Parathyroid adenoma (tissue), 2 donors: ENCODE data around the gene CARD9.

ENCODE experiments used
- H2AFZ ChIP-seq: fragments of 300-600 bp; sonication (generic); one replicate; pipeline ENCODE4 v1.7.0; 2017; ENCODE audit warnings: antibody characterized with exemption, mild to moderate bottlenecking
- H3K27ac ChIP-seq: fragments of 300-600 bp; sonication (generic); one replicate; pipeline ENCODE4 v1.7.0; 2017
- H3K27me3 ChIP-seq: fragments of 300-600 bp; sonication (generic); one replicate; pipeline ENCODE4 v1.7.0; 2017; ENCODE audit warnings: low read length; ENCODE audit not compliant: control insufficient read depth, insufficient read depth
- H3K36me3 ChIP-seq: fragments of 300-600 bp; sonication (generic); one replicate; pipeline ENCODE4 v1.7.0; 2017; ENCODE audit warnings: low read length; ENCODE audit not compliant: control insufficient read depth, insufficient read depth
- H3K4me1 ChIP-seq: fragments of 300-600 bp; sonication (generic); one replicate; pipeline ENCODE4 v1.7.0; 2017; ENCODE audit warnings: control low read depth
- H3K4me2 ChIP-seq: fragments of 300-600 bp; sonication (generic); one replicate; pipeline ENCODE4 v1.7.0; 2017; ENCODE audit warnings: low read length
- H3K4me3 ChIP-seq: fragments of 300-600 bp; sonication (generic); one replicate; pipeline ENCODE4 v1.7.0; 2017; ENCODE audit warnings: low read depth, low read length
- H3K79me2 ChIP-seq: fragments of 300-600 bp; sonication (generic); one replicate; pipeline ENCODE4 v1.7.0; 2017; ENCODE audit warnings: control low read depth
- H3K9ac ChIP-seq: fragments of 300-600 bp; sonication (generic); one replicate; pipeline ENCODE4 v1.7.0; 2017; ENCODE audit warnings: mild to moderate bottlenecking
- H3K9me3 ChIP-seq: fragments of 300-600 bp; sonication (generic); one replicate; pipeline ENCODE4 v1.7.0; 2017; ENCODE audit warnings: low read length; ENCODE audit not compliant: control insufficient read depth
- TF ChIP-seq, protein P1 (sequence below): fragments of 300-600 bp; sonication (generic); IDR thresholded peaks from one replicate; pipeline ENCODE4 v1.7.0; 2017; ENCODE audit warnings: antibody characterized with exemption, mild to moderate bottlenecking
- donor health status: primary hyperparathyroidism.

The CARD9 gene

DNA sequence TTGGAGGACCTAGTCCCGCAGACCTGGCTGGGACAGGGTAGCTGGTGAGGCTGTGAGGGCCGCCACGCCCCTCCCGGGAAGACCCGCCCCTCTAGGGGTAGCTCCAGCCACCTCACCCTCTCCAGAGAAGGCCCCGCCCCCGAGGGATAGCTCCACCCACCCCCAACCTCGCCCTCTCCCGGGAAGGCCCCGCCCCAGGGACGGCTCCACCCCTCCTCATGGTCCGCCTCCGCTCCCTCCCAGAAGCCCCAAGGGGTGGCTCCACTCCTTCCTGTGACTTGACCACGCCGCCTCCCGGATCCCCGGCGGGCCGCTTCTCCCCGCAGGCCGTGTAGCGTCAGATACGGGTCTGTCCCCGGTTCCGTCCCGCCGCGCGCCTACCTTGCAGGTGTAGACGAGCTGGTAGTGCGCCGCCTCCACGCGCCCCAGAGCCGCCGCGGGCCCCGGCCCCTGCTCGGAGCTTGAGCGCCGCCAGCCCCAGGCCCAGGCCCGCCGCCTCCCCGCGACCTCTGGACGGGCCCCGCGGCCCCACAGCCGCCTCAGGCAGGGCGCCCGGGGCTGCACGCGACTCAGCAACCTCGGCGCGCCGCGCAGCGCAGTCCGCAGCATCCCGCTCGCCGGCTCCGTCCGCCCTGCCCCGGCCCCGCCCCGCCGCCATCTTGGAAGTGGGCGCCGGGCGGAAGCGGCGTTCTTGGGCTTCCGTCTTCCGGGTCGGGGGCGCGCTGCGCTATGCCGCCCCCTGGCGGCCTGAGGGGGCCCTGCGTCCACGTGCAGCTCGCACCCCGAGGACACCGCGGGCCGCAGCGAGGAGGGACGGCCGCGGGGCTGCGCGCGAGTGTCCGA is 10.1 kb downstream of the CARD9 start, which contains the start of gene DNLZ:
TSS of gene DNLZ (minus strand) at position 639 of the 843 bp plus-strand sequence. CDS start at position 609, 30 bp downstream.
- no peaks in the 10 kb centered on the region for H3K27me3 ChIP-seq
- TF ChIP-seq, protein P1, sequence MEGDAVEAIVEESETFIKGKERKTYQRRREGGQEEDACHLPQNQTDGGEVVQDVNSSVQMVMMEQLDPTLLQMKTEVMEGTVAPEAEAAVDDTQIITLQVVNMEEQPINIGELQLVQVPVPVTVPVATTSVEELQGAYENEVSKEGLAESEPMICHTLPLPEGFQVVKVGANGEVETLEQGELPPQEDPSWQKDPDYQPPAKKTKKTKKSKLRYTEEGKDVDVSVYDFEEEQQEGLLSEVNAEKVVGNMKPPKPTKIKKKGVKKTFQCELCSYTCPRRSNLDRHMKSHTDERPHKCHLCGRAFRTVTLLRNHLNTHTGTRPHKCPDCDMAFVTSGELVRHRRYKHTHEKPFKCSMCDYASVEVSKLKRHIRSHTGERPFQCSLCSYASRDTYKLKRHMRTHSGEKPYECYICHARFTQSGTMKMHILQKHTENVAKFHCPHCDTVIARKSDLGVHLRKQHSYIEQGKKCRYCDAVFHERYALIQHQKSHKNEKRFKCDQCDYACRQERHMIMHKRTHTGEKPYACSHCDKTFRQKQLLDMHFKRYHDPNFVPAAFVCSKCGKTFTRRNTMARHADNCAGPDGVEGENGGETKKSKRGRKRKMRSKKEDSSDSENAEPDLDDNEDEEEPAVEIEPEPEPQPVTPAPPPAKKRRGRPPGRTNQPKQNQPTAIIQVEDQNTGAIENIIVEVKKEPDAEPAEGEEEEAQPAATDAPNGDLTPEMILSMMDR: peak; percentile 92
- peak within 1 kb of the TSS; percentile 66 for H2AFZ ChIP-seq
- H3K4me3 ChIP-seq: peak within 1 kb of the TSS; percentile 65
- H3K4me2 ChIP-seq: peak within 1 kb of the TSS; percentile 77
- peaks cover 3% of the 10 kb centered on the region for H3K4me1 ChIP-seq
- H3K9me3 ChIP-seq: no peaks in the 10 kb centered on the region
- H3K27ac ChIP-seq: peak within 1 kb of the TSS; percentile 62
- H3K9ac ChIP-seq: no peak within 1 kb of the TSS
- H3K79me2 ChIP-seq: no peaks in the 10 kb centered on the region
- no peaks in the 10 kb centered on the region for H3K36me3 ChIP-seq

DNA sequence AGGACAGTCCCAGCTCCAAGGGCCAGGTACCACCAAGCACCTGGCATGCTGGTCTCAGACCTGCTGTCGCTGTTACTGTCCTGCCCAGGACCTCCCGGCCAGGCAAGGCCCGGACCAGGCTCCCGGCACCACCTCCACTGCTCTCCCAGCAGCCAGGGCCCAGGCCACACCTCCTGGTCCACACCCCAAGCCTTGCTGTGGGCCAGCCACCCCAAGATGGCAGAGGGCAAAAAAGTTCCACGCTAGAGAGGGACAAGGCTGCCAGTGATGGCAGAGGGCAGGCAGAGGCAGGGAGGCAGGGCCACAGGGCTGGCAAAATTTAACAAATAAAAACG is 11.1 kb downstream of the CARD9 start:
- no peaks in the 10 kb centered on the region for H3K27me3 ChIP-seq
- H3K4me3 ChIP-seq: peak overlapping the region; percentile 31
- no peak overlapping the region for H3K4me2 ChIP-seq
- H3K79me2 ChIP-seq: no peaks in the 10 kb centered on the region
- no peaks in the 10 kb centered on the region for H3K9me3 ChIP-seq
- H3K27ac ChIP-seq: no peak overlapping the region
- no peak overlapping the region for H2AFZ ChIP-seq
- TF ChIP-seq, protein P1: no peak
- peaks cover 3% of the 10 kb centered on the region for H3K4me1 ChIP-seq
- H3K9ac ChIP-seq: no peak overlapping the region
- no peaks in the 10 kb centered on the region for H3K36me3 ChIP-seq

DNA sequence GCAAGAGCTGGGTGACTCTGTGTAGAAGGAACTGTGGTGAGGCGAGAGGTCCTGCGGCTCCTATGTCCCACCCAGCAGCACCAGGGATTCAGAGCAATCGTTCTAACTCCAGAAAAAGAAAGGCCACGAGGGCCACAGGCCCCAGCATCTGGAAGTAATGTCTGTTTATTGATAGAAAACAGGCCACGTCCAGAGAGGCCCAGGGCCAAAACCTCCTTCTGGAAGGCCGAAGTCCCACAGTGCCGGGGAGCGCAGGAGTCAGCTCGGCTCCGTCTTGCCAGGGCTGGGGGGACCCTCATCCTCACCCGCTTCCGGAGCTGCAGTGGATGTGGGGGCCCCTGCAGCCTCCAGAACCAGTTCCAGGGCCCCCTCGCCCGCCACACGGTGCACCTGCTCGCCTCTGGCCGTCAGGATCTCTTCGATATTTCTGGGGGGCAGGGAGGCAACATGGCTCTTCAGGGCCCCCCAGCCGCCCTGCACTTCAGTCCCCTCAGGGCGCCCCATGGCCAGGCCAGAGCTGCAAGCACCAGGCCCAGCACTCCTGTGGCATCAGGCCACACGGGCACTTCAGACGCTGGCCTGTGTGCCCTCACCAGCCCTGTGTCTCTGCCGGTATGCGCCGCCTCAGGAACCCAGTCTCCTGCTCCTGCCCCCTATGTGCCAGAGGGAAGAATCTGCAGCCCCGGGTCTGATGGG is 11.6 kb downstream of the CARD9 start:
- no peaks in the 10 kb centered on the region for H3K9me3 ChIP-seq
- no peaks in the 10 kb centered on the region for H3K27me3 ChIP-seq
- no peaks in the 10 kb centered on the region for H3K79me2 ChIP-seq
- no peaks in the 10 kb centered on the region for H3K36me3 ChIP-seq
- TF ChIP-seq, protein P1: no peak
- H3K4me3 ChIP-seq: no peak overlapping the region
- H3K4me1 ChIP-seq: peaks cover 3% of the 10 kb centered on the region
- no peak overlapping the region for H3K9ac ChIP-seq
- H3K27ac ChIP-seq: no peak overlapping the region
- H3K4me2 ChIP-seq: no peak overlapping the region
- no peak overlapping the region for H2AFZ ChIP-seq

DNA sequence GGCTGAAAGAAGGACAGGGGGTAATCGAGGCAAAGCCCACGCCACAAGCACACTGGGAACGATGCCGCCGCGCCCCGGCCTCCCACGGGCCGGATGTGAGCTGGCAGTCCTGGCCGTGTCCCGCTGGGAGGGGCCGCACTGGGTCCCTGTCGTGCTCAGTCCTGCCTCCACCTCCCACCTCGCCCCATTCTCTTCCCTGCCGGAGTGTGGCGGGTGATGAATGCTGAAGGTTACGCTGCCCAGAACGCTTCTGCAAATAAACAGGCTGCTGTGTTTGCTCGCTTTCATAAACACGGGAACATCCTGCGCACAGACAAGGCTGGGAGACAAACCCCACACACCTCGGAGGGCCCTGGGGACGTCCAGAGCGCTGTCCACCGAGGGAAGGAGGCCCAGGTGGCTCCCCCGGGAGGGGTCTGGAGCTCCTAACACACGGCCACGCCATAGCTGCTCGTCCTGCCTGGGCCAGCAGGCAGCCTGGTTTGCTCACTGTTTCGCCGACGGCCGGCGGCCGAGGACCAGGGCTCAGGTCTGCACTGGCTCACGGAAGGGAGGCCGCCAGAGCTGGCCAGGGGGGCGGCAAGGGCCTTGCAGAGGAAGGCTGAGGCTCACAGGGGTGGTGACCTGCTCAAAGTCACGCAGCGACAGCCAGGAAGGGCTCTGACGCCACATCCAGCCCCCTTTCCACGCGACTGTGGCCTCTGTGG is 12.3 kb downstream of the CARD9 start:
- H3K4me3 ChIP-seq: no peak overlapping the region

More for the DNA sequence above, 12.3 kb downstream of the CARD9 start:
- Histone ChIP-seq H3K9me3 (no peaks in the 10 kb centered on the region), H3K36me3 (no peaks in the 10 kb centered on the region), H3K79me2 (no peaks in the 10 kb centered on the region), H3K4me1 (peaks cover 3% of the 10 kb centered on the region), H3K27ac (no peak overlapping the region), H3K27me3 (no peaks in the 10 kb centered on the region), H2AFZ (no peak overlapping the region), H3K4me2 (no peak overlapping the region), H3K9ac (no peak overlapping the region)
- TF ChIP-seq, protein P1: no peak
